Measurements from ENCODE around the gene ENDOD1. TPM values are rescaled to one million over a fixed set of nuclear protein-coding genes. Genes with fewer than 3 reads are reported as not detected.

ENDOD1 gene
- total RNA-seq, 1 donor from 2014 or later: 21.9 TPM

DNA sequence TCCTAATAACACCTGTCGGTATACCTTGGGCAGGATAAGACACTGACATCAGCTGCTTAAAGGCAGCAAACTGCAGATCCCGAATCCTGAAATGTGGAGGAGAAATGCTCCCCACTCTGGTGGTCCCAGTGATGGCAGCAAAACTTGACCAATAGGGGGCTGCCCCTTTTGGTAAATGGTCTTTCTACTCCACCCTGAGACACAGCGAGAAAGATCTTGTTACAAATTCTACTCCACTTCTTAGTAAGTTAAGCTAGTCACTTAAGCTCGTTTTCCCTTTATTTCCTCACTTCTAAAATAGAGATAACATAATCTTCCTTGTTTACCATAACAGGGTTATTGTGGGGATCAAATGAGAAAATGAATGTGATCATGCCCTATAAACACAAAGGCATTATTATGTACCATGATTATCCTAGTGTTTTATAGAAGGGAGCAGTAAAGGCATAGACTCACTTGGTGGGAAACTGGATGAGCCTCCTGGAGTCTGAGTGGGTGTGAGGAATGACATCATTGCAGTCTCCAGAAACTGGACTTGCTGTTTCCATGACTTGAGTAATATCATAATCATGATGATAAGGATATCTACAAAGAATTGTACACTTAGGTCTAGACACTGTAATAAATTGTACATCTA lies 50.9 kb downstream of the ENDOD1 start:
- intact Hi-C loops (cut with micrococcal nuclease): no loop called here

DNA sequence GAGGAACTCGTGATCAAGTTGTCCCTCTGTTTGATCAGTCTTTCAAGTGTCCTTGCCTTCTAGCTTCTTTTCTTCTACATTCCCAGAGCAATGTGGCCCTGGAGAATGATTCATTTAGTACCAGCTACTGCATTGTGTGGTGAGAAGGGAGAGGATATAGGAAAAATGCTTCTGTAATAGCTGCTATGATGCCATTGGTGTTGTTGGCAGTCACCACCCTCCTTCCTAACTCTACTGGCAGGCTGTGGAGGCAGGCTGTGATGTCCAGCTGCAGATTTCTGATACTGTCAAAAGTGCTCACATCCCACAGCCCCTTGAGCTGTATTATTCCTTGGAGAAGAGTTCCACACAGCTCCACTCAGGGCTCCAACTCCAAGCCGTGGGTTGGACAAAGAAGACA lies 52.8 kb downstream of the ENDOD1 start:
- intact Hi-C loops (cut with micrococcal nuclease): no loop called here

GRCh38 chr11:95143106-95143681 lies 53.5 kb downstream of the ENDOD1 start:
- intact Hi-C loops (cut with micrococcal nuclease): no loop called here

- intact Hi-C loops (cut with micrococcal nuclease): loop anchor here (5.0 kb wide), 1 partner anchor 357 kb away; no protein-coding TSS in a partner anchor
These were observed 54.9 kb downstream of the ENDOD1 start for GRCh38 chr11:95144313-95145235.

DNA sequence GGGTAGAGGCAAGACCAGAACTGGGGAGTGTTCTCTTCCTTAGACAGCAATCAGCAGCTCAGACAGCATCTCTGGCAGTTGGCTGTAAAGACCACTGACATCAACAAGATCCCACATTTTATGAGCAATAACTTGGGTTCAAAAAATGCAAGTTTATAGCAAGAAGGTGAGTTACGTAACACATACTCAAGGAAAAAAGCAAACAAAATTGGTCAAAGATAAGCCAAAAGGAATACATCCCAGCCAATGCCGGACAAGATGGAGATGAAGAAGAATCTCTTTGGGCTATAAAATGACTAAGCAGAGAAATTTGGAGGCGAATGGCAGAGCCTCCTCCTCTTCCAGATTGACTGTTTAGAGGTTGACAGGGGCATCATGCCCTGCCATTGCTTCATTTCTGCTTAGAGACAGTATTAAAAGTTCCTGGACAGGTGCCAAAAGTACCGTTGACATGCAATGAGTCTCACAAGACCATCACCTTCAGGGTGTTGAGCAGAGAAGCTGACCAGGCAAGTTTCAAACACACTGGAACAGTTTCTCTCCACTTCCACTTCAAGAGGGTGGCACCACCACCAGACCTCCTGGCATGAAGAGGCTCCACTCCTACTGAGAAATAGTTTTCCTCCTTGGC lies 55.9 kb downstream of the ENDOD1 start:
- intact Hi-C loops (cut with micrococcal nuclease): loop anchor here (5.0 kb wide), 1 partner anchor 358 kb away; no protein-coding TSS in a partner anchor

GRCh38 chr11:95147364-95147905 lies 57.8 kb downstream of the ENDOD1 start:
- intact Hi-C loops (cut with micrococcal nuclease): loop anchor here (5.0 kb wide), 1 partner anchor 360 kb away; no protein-coding TSS in a partner anchor

- intact Hi-C loops (cut with micrococcal nuclease): loop anchor here (5.0 kb wide), 1 partner anchor 361 kb away; no protein-coding TSS in a partner anchor
These were observed 58.8 kb downstream of the ENDOD1 start for GRCh38 chr11:95148406-95148805.

- intact Hi-C loops (cut with micrococcal nuclease): loop anchor here (5.0 kb wide), 1 partner anchor 362 kb away; no protein-coding TSS in a partner anchor
These were observed 59.3 kb downstream of the ENDOD1 start for GRCh38 chr11:95148938-95149337.

DNA sequence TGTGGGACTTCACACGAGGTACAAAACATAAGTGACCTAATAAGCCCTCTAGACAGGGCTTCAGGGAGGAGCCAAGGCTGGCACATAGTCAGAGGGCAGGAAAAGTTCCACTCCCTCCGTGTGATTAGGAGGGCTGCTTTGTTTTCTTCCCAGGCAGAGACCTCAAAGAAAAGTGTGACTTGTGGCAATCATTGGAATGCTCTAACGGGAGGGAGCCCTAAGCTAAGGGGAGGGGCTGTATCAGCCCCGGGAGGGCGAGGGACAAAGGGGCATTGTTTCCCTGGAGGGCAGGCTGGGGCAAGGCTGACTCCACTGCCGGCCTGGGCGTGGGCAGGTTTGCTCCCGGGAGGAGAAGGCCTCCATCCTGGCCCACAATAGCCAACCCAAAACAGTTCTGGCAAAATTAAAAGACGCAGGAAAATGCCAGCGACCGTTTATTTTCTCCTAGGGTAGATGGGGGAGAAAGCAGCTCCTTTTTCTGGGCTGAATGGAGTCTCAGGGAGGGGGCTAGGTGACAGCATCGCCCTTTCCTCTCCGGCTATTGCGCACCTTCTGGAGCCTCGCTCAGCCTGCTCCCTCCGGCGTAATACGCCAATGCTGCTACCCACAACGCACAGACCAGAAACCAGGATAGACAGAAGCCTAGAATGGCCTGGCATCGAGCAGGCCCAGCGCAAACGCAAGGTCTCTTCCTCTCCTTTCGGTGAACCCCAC lies 60.2 kb downstream of the ENDOD1 start:
- intact Hi-C loops (cut with micrococcal nuclease): loop anchor here (2.0 to 10.0 kb wide), 9 partner anchors 187 to 1412 kb away; partner anchors contain the start of genes C11orf54, FUT4, MTMR2 and TAF1D

DNA sequence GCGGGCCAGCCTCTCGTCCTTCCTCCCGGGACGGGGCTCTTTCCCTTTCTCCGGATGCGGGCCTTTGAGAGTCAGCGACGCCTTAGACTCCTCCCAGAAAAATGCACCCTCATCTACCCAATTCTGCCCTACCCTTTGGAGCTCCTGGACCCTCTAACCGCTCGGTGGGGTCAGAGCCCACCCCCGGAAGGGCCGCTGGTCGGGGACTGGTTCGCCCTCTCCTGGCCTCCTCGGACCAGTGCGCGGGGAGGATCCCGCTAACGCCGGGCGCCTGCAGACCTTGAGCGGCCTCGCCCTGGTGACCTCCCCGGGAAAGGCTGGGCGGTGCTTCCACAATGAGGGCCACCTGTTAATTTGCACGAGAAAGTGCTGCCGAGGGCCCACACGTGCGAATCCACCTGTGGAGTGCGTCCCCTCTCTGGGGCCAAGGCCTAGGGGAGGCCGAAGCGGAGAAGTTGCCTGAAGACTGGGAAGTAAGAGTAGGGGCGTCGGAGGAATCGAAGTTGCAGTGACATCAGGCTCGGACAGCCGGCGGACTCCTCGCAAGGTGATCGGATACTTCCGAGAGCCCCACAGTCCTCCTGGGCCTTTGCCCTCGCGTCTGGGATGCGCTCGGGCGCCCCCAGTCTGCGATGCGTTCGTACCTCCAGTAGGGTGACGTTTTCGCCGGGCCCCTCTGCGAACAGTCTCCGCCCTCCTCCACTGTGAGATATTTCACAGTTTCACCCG lies 61.5 kb downstream of the ENDOD1 start:
- intact Hi-C loops (cut with micrococcal nuclease): loop anchor here (1.0 to 10.0 kb wide), 21 partner anchors 62 to 1411 kb away; partner anchors contain the start of genes C11orf54, CCDC82, CWC15 and ENDOD1

- intact Hi-C loops (cut with micrococcal nuclease): loop anchor here (1.0 to 10.0 kb wide), 9 partner anchors 404 to 1411 kb away; partner anchors contain the start of genes C11orf54, FUT4, MTMR2 and TAF1D
These were observed 63.5 kb downstream of the ENDOD1 start for GRCh38 chr11:95152876-95153856.

DNA sequence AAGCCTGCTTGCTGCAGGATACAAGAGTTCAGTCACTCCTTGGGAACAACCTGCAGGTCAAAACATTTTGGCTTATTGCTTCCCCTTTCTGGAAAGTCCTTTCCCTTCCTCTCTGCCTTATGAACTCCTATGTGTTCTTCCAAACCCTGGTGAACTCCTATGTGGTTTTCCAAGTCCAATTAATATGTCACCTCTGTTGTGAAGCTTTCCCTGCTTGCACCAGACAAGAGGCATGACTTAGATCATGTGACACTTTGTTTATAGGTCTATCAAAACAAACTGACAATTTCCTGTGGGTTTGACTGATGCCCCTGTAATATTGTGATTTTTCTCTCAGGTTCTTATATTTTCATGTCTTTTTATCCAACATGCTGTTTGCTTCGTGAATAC lies 64.2 kb downstream of the ENDOD1 start:
- intact Hi-C loops (cut with micrococcal nuclease): loop anchor here (1.0 to 10.0 kb wide), 9 partner anchors 403 to 1412 kb away; partner anchors contain the start of genes C11orf54, FUT4, MTMR2 and TAF1D

- intact Hi-C loops (cut with micrococcal nuclease): loop anchor here (5.0 to 10.0 kb wide), 7 partner anchors 488 to 1412 kb away; partner anchors contain the start of genes C11orf54, FUT4, MTMR2 and TAF1D
These were observed 64.9 kb downstream of the ENDOD1 start for GRCh38 chr11:95154514-95154913.

GRCh38 chr11:95155385-95155784 lies 65.7 kb downstream of the ENDOD1 start:
- intact Hi-C loops (cut with micrococcal nuclease): loop anchor here (10.0 kb wide), 1 partner anchor 769 kb away; the partner anchor contains the start of gene MTMR2

DNA sequence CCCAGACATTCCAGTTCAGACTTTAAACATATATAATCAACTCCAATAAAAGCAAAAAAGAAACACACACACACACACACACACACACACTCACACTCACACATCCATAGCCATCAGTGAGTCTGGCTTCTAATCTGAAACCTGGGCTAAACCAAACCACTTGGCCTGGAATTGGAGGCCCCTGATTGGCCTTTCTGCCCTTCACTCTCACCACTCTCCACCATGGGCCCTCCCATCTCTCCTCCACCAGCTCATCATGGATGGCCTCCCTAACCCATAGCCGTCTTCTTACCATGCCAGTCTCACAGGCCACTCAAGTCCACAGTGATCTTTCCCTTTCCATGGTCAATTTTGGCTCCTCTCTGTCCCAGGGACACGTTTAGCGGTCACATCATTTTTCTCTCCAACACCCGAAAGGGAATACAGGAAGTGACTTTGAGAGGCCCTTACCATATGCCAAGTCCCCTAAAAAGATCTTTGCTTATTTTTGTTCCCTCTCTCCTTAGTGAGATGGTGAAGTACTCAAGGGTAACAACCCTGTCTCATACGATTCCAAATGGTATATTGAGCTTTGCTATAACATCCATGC lies 66.6 kb downstream of the ENDOD1 start:
- intact Hi-C loops (cut with micrococcal nuclease): loop anchor here (10.0 kb wide), 1 partner anchor 769 kb away; the partner anchor contains the start of gene MTMR2

DNA sequence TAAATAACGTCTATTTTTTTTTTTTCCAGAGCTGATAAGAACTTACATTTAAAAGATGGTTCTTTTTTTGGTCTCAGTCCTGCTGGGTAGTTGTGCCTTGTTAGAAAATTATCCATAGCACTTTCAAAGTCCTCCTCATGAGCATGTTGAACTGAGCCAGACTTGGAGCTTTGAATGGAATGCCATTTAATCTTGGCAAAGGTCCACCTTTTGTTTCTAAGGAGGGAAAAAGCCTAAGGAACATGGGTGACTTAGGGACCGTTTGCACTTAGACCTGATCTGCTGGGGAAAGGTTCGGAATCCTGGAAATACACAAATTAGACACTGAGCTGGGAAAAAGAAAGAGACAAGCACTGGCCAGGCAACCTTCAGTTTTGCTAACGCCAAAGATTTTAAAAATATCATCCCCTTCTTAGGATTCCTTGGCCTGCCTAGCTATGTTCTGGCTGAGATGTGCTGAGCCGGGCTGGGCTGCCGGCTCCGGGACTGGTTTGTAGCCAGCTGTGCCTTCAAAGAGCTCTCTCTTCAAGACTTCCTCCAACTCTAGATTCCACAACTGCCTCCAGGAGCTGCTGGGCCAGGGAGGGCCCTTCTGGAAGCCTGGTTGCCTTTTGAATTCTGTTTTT lies 67.4 kb downstream of the ENDOD1 start:
- intact Hi-C loops (cut with micrococcal nuclease): loop anchor here (10.0 kb wide), 1 partner anchor 768 kb away; the partner anchor contains the start of gene MTMR2

GRCh38 chr11:95157824-95158223 lies 68.2 kb downstream of the ENDOD1 start:
- intact Hi-C loops (cut with micrococcal nuclease): loop anchor here (10.0 kb wide), 1 partner anchor 767 kb away; the partner anchor contains the start of gene MTMR2

Data from T-helper 1 cell treated with Interleukin-12 subunit alpha and Interleukin-12 subunit beta and Interleukin-4 antibody, amounts not matched to agents 30 ng/mL and 1 ng/mL, for 36 hours (primary cell).